ENCODE measurements around the gene FA2H.

DNA sequence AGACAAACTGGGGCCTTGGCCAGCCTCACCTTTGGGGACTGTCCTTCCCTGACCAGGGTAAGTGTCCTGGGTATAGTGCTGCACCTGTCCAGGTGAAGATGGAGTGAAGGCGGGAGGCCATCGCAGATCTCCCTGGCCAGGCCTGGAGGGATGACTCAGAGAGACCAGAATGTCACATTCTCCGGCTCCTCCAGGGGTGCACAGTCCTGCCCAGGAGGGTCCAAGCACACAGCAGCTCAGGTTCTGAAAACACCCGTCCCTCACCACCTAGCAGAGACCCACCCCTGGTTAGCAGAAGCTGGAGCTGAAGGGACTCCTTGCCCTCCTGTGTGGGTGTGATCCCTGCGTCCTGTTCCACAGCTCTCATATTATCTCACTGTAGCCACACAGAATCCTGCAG lies 21.9 kb downstream of the FA2H start:
- TF ChIP-seq KDM1A (IDR thresholded peaks at IDR 0.05; ENCODE audit: low read depth) (no peak), JUNB (IDR thresholded peaks at IDR 0.05) (no peak), POLR2A (IDR thresholded peaks at IDR 0.05; ENCODE audit: low read length) (no peak), POLR2AphosphoS2 (conservative IDR thresholded peaks at IDR 0.05; ENCODE audit: low read length) (no peak), ZFP36 (IDR thresholded peaks at IDR 0.05; ENCODE audit: borderline replicate concordance, partially characterized antibody) (no peak), CHD2 (IDR thresholded peaks at IDR 0.05; ENCODE audit: low read length, partially characterized antibody) (no peak)
- TF ChIP-seq, protein P1, sequence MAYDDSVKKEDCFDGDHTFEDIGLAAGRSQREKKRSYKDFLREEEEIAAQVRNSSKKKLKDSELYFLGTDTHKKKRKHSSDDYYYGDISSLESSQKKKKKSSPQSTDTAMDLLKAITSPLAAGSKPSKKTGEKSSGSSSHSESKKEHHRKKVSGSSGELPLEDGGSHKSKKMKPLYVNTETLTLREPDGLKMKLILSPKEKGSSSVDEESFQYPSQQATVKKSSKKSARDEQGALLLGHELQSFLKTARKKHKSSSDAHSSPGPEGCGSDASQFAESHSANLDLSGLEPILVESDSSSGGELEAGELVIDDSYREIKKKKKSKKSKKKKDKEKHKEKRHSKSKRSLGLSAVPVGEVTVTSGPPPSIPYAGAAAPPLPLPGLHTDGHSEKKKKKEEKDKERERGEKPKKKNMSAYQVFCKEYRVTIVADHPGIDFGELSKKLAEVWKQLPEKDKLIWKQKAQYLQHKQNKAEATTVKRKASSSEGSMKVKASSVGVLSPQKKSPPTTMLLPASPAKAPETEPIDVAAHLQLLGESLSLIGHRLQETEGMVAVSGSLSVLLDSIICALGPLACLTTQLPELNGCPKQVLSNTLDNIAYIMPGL (CRISPR knock-in tag; IDR thresholded peaks at IDR 0.05; ENCODE audit: borderline replicate concordance): no peak
- TF ChIP-seq, protein P2, sequence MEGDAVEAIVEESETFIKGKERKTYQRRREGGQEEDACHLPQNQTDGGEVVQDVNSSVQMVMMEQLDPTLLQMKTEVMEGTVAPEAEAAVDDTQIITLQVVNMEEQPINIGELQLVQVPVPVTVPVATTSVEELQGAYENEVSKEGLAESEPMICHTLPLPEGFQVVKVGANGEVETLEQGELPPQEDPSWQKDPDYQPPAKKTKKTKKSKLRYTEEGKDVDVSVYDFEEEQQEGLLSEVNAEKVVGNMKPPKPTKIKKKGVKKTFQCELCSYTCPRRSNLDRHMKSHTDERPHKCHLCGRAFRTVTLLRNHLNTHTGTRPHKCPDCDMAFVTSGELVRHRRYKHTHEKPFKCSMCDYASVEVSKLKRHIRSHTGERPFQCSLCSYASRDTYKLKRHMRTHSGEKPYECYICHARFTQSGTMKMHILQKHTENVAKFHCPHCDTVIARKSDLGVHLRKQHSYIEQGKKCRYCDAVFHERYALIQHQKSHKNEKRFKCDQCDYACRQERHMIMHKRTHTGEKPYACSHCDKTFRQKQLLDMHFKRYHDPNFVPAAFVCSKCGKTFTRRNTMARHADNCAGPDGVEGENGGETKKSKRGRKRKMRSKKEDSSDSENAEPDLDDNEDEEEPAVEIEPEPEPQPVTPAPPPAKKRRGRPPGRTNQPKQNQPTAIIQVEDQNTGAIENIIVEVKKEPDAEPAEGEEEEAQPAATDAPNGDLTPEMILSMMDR (IDR thresholded peaks at IDR 0.05): no peak
- TF ChIP-seq, protein P3, sequence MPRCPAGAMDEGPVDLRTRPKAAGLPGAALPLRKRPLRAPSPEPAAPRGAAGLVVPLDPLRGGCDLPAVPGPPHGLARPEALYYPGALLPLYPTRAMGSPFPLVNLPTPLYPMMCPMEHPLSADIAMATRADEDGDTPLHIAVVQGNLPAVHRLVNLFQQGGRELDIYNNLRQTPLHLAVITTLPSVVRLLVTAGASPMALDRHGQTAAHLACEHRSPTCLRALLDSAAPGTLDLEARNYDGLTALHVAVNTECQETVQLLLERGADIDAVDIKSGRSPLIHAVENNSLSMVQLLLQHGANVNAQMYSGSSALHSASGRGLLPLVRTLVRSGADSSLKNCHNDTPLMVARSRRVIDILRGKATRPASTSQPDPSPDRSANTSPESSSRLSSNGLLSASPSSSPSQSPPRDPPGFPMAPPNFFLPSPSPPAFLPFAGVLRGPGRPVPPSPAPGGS (IDR thresholded peaks at IDR 0.05): no peak
- TF ChIP-seq, protein P4, sequence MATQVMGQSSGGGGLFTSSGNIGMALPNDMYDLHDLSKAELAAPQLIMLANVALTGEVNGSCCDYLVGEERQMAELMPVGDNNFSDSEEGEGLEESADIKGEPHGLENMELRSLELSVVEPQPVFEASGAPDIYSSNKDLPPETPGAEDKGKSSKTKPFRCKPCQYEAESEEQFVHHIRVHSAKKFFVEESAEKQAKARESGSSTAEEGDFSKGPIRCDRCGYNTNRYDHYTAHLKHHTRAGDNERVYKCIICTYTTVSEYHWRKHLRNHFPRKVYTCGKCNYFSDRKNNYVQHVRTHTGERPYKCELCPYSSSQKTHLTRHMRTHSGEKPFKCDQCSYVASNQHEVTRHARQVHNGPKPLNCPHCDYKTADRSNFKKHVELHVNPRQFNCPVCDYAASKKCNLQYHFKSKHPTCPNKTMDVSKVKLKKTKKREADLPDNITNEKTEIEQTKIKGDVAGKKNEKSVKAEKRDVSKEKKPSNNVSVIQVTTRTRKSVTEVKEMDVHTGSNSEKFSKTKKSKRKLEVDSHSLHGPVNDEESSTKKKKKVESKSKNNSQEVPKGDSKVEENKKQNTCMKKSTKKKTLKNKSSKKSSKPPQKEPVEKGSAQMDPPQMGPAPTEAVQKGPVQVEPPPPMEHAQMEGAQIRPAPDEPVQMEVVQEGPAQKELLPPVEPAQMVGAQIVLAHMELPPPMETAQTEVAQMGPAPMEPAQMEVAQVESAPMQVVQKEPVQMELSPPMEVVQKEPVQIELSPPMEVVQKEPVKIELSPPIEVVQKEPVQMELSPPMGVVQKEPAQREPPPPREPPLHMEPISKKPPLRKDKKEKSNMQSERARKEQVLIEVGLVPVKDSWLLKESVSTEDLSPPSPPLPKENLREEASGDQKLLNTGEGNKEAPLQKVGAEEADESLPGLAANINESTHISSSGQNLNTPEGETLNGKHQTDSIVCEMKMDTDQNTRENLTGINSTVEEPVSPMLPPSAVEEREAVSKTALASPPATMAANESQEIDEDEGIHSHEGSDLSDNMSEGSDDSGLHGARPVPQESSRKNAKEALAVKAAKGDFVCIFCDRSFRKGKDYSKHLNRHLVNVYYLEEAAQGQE (IDR thresholded peaks at IDR 0.05): no peak
- TF ChIP-seq, protein P5, sequence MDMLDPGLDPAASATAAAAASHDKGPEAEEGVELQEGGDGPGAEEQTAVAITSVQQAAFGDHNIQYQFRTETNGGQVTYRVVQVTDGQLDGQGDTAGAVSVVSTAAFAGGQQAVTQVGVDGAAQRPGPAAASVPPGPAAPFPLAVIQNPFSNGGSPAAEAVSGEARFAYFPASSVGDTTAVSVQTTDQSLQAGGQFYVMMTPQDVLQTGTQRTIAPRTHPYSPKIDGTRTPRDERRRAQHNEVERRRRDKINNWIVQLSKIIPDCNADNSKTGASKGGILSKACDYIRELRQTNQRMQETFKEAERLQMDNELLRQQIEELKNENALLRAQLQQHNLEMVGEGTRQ (IDR thresholded peaks at IDR 0.05): no peak
- TF ChIP-seq, protein P6, sequence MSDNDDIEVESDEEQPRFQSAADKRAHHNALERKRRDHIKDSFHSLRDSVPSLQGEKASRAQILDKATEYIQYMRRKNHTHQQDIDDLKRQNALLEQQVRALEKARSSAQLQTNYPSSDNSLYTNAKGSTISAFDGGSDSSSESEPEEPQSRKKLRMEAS (IDR thresholded peaks at IDR 0.05): no peak
- TF ChIP-seq, protein P7, sequence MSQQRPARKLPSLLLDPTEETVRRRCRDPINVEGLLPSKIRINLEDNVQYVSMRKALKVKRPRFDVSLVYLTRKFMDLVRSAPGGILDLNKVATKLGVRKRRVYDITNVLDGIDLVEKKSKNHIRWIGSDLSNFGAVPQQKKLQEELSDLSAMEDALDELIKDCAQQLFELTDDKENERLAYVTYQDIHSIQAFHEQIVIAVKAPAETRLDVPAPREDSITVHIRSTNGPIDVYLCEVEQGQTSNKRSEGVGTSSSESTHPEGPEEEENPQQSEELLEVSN (IDR thresholded peaks at IDR 0.05; ENCODE audit: borderline replicate concordance, low read depth): no peak
